Measurements from ENCODE around the gene SLC25A13. TPM values are rescaled to one million over a fixed set of nuclear protein-coding genes. Genes with fewer than 3 reads are reported as not detected.

Gene SLC25A13
- total RNA-seq, 4 donors from 2014 or later, result 24.2 to 51.1 (median 24.7) TPM

GRCh38 chr7:96111405-96111804, 210.5 kb downstream of the SLC25A13 start:
- ATAC-seq (ENCODE audit: low FRiP score) (no peak), DNase-seq (ENCODE audit: low spot score) (no peak)
- no peak for TF ChIP-seq CTCF (IDR thresholded peaks at IDR 0.05)

GRCh38 chr7:96104984-96105383, 216.9 kb downstream of the SLC25A13 start:
- no peak for DNase-seq (ENCODE audit: low spot score)
- TF ChIP-seq CTCF (IDR thresholded peaks at IDR 0.05), result no peak
- ATAC-seq (ENCODE audit: low FRiP score), result no peak

- ATAC-seq (ENCODE audit: low FRiP score) (no peak), DNase-seq (ENCODE audit: low spot score) (no peak)
- TF ChIP-seq CTCF (IDR thresholded peaks at IDR 0.05), result no peak
These were observed 219.6 kb downstream of the SLC25A13 start for GRCh38 chr7:96102096-96102811.

GRCh38 chr7:96100737-96101136, 221.2 kb downstream of the SLC25A13 start:
- no peak for TF ChIP-seq CTCF (IDR thresholded peaks at IDR 0.05)
- DNase-seq (ENCODE audit: low spot score) (no peak), ATAC-seq (ENCODE audit: low FRiP score) (no peak)

DNA sequence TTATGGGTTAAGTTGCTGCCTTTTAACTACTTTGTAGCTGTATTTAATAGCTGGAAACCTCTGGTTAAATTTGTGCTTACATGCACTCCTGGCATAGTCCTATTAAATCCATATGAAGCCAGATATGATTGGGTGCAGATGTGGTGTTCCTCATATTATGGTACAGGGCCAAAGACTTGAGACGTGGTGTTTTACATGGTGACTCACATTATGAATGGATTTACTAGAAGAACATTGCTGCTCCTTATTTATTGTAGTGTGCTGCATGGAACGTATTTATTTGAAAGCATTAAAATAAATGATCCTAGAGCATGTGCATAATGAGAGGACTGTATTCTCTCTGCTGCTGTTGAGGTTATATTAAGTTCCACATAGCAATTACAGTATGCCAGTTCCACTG, 224.1 kb downstream of the SLC25A13 start:
- ATAC-seq (ENCODE audit: low FRiP score) (no peak), DNase-seq (ENCODE audit: low spot score) (no peak)
- no peak for TF ChIP-seq CTCF (IDR thresholded peaks at IDR 0.05)

DNA sequence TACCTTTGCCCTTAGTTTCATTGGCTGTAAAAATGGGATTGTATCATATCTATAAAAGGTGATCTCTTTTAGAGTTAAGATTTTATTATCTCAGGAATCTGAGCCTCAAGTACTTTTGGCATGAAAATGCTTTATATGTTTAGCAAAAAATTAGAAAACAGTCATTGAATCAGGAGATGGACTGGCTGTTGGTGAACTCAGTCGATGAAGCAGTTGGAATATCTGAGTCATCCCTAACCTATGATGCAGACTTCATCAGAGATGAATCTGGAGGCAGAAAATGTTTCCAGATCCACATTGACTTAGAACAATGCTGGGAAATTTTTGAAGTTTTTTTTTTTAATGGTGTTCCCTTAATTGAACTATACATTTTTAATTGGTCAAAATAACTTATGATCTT, 228.5 kb downstream of the SLC25A13 start:
- TF ChIP-seq CTCF (IDR thresholded peaks at IDR 0.05), result no peak
- ATAC-seq (ENCODE audit: low FRiP score), result no peak
- DNase-seq (ENCODE audit: low spot score), result no peak

DNA sequence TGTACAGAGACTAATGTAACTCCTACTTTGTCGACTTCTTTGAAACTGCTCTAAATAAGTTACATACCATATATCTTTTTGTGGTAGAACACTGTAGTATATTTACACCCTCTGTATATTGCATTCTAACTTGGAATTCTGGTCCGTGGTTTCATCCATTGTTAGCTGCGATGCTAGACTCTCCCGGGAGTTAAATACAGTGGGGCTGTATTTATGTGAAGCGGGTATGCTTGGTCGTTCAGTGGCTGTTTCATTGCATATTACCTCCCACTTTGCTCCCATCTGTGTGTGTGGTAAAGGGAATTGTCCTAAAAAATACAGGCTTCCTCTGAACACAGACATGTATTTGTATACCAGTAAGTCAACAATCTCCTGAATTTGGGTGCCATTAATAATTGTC, 231.1 kb downstream of the SLC25A13 start:
- TF ChIP-seq CTCF (IDR thresholded peaks at IDR 0.05), result no peak
- ATAC-seq (ENCODE audit: low FRiP score), result no peak
- no peak for DNase-seq (ENCODE audit: low spot score)

All from omental fat pad (tissue), 4 donors.